DOHH2 (cell line): ENCODE results near the gene HDAC11.

ENCODE experiments used
- H3F3A ChIP-seq: fragments of 200-600 bp; sonication (generic), shearing (Covaris generic); 2 replicates; pipeline ENCODE4 v1.6.0; 2016; ENCODE audit warnings: antibody characterized with exemption, mild to moderate bottlenecking; ENCODE audit not compliant: control insufficient read depth, insufficient read depth
- H3K27ac ChIP-seq: fragments of 200-600 bp; sonication (generic); 2 replicates; pipeline ENCODE4 v1.5.1; 2014; ENCODE audit warnings: low read depth, mild to moderate bottlenecking, low read length, moderate library complexity
- H3K27me3 ChIP-seq: fragments of 200-600 bp; sonication (generic); 2 replicates; pipeline ENCODE4 v1.6.1; 2014; ENCODE audit warnings: mild to moderate bottlenecking, low read length, mixed read lengths; ENCODE audit not compliant: control insufficient read depth
- H3K36me3 ChIP-seq: fragments of 200-600 bp; sonication (generic); 2 replicates; pipeline ENCODE4 v1.6.1; 2014; ENCODE audit warnings: mild to moderate bottlenecking, low read length, moderate library complexity, mixed read lengths; ENCODE audit not compliant: control insufficient read depth
- H3K4me1 ChIP-seq: fragments of 200-600 bp; sonication (generic); 2 replicates; pipeline ENCODE4 v1.6.1; 2014; ENCODE audit warnings: mild to moderate bottlenecking, low read length, mixed read lengths; ENCODE audit not compliant: control insufficient read depth
- H3K4me2 ChIP-seq: fragments of 200-600 bp; sonication (generic); 2 replicates; pipeline ENCODE4 v1.6.0; 2014; ENCODE audit warnings: mild to moderate bottlenecking, low read length, moderate library complexity
- H3K4me3 ChIP-seq: fragments of 200-600 bp; sonication (generic); 2 replicates; pipeline ENCODE4 v1.5.1; 2014; ENCODE audit warnings: mild to moderate bottlenecking, low read length, mixed read lengths
- H3K79me2 ChIP-seq: fragments of 200-600 bp; sonication (generic); 2 replicates; pipeline ENCODE4 v1.6.1; 2014; ENCODE audit warnings: mild to moderate bottlenecking, low read length, mixed read lengths; ENCODE audit not compliant: control insufficient read depth
- H3K9me2 ChIP-seq: fragments of 200-600 bp; sonication (generic); replicated peaks from 2 replicates; pipeline ENCODE4 v1.6.1; 2014; ENCODE audit warnings: mild to moderate bottlenecking, low read length, mixed read lengths; ENCODE audit not compliant: control insufficient read depth
- H3K9me3 ChIP-seq: fragments of 200-600 bp; sonication (generic); 2 replicates; pipeline ENCODE4 v1.6.1; 2014; ENCODE audit warnings: antibody characterized with exemption, low read length, mixed read lengths; ENCODE audit not compliant: control insufficient read depth, insufficient read depth
- H4K20me1 ChIP-seq: fragments of 200-600 bp; sonication (generic); 2 replicates; pipeline ENCODE4 v1.6.0; 2014; ENCODE audit warnings: low read depth, mild to moderate bottlenecking, antibody characterized with exemption, low read length, moderate library complexity; ENCODE audit not compliant: control insufficient read depth, insufficient read depth
- CTCF ChIP-seq: fragments of 200-600 bp; sonication (generic); IDR thresholded peaks from one replicate; pipeline ENCODE4 v1.5.1; 2014; ENCODE audit warnings: antibody characterized with exemption, mild to moderate bottlenecking, low read depth, low read length; ENCODE audit not compliant: poor library complexity, severe bottlenecking
- EZH2phosphoT487 ChIP-seq: fragments of 200-600 bp; sonication (generic); IDR thresholded peaks from 2 replicates; pipeline ENCODE4 v1.6.1; 2017; ENCODE audit warnings: borderline replicate concordance, mild to moderate bottlenecking, antibody characterized with exemption, low read length, moderate library complexity, mixed read lengths

HDAC11 gene

GRCh38 chr3:13540297-13540995 lies 60.3 kb downstream of the HDAC11 start:
- H3K4me3 ChIP-seq: no peak overlapping the region
- H3K9me2 ChIP-seq: no peaks in the 10 kb centered on the region
- H3K27me3 ChIP-seq: peaks cover 9% of the 10 kb centered on the region
- no peaks in the 10 kb centered on the region for H3K79me2 ChIP-seq
- H3F3A ChIP-seq: no peaks in the 10 kb centered on the region
- H3K9me3 ChIP-seq: no peaks in the 10 kb centered on the region
- no peak overlapping the region for H3K27ac ChIP-seq
- H4K20me1 ChIP-seq: no peaks in the 10 kb centered on the region
- no peaks in the 10 kb centered on the region for H3K36me3 ChIP-seq
- TF ChIP-seq EZH2phosphoT487 (no peak), CTCF (no peak)
- H3K4me2 ChIP-seq: no peak overlapping the region
- H3K4me1 ChIP-seq: no peaks in the 10 kb centered on the region; the same call in 1 of the 2 replicates

GRCh38 chr3:13541691-13542090 lies 61.6 kb downstream of the HDAC11 start:
- Histone ChIP-seq H4K20me1 (no peaks in the 10 kb centered on the region), H3K79me2 (no peaks in the 10 kb centered on the region), H3K4me2 (no peak overlapping the region), H3K27me3 (peaks cover 9% of the 10 kb centered on the region), H3F3A (no peaks in the 10 kb centered on the region), H3K4me3 (no peak overlapping the region), H3K36me3 (no peaks in the 10 kb centered on the region), H3K9me2 (no peaks in the 10 kb centered on the region), H3K9me3 (no peaks in the 10 kb centered on the region), H3K4me1 (no peaks in the 10 kb centered on the region; the same call in 1 of the 2 replicates), H3K27ac (no peak overlapping the region)
- TF ChIP-seq CTCF (no peak), EZH2phosphoT487 (no peak)

- Histone ChIP-seq H3K27ac (no peak overlapping the region), H4K20me1 (no peaks in the 10 kb centered on the region), H3K4me1 (no peaks in the 10 kb centered on the region), H3K36me3 (no peaks in the 10 kb centered on the region), H3F3A (no peaks in the 10 kb centered on the region), H3K79me2 (no peaks in the 10 kb centered on the region), H3K4me2 (no peak overlapping the region), H3K4me3 (no peak overlapping the region), H3K9me3 (no peaks in the 10 kb centered on the region), H3K9me2 (no peaks in the 10 kb centered on the region), H3K27me3 (peaks cover 9% of the 10 kb centered on the region)
- TF ChIP-seq CTCF: no peak
- TF ChIP-seq EZH2phosphoT487: no peak
Observed at GRCh38 chr3:13542142-13542541, 62.0 kb downstream of the HDAC11 start.
